HG02623 (cell line): ENCODE results near the gene JUND.

ENCODE experiments used
- ATAC-seq: cut with Tn5 transposase; IDR thresholded peaks from one replicate; pipeline ENCODE4 v1.9.1; 2021; ENCODE audit warnings: moderate library complexity; ENCODE audit not compliant: unreplicated experiment

The JUND gene

GRCh38 chr19:18249834-18250233 lies 31.6 kb downstream of the JUND start:
- no peak for ATAC-seq

GRCh38 chr19:18245297-18245696 lies 36.1 kb downstream of the JUND start:
- ATAC-seq: no peak

- ATAC-seq: no peak
These were observed 42.1 kb downstream of the JUND start for GRCh38 chr19:18239303-18239702.

GRCh38 chr19:18234194-18234593 lies 47.2 kb downstream of the JUND start:
- ATAC-seq: no peak

- no peak for ATAC-seq
These were observed 48.1 kb downstream of the JUND start for GRCh38 chr19:18233224-18233825.

- no peak for ATAC-seq
These were observed 48.7 kb downstream of the JUND start for GRCh38 chr19:18232540-18233223.

- ATAC-seq: no peak
These were observed 49.6 kb downstream of the JUND start for GRCh38 chr19:18231775-18232174.

- ATAC-seq: no peak
These were observed 50.3 kb downstream of the JUND start for GRCh38 chr19:18230941-18231734.

GRCh38 chr19:18229915-18230314 lies 51.5 kb downstream of the JUND start:
- no peak for ATAC-seq
